C4-2B (cell line): ENCODE measurements around the gene NAA25.

Source experiments
- H3K27ac ChIP-seq: fragments of 450-650 bp; 2 replicates; pipeline ENCODE4 v1.5.1; 2017
- ZFX ChIP-seq: fragments of 450-650 bp; IDR thresholded peaks from 2 replicates; pipeline ENCODE4 v1.6.1; 2017
- TF ChIP-seq, protein P1 (sequence below): fragments of 450-650 bp; conservative IDR thresholded peaks from 2 replicates; pipeline ENCODE4 v1.5.1; 2017; ENCODE audit warnings: mild to moderate bottlenecking

The NAA25 gene

GRCh38 chr12:112108202-112109079 is at the start of gene NAA25:
TSS of gene NAA25 (minus strand) at chr12:112108783. CDS start at chr12:112108773, 10 bp downstream.
- TF ChIP-seq, protein P1, sequence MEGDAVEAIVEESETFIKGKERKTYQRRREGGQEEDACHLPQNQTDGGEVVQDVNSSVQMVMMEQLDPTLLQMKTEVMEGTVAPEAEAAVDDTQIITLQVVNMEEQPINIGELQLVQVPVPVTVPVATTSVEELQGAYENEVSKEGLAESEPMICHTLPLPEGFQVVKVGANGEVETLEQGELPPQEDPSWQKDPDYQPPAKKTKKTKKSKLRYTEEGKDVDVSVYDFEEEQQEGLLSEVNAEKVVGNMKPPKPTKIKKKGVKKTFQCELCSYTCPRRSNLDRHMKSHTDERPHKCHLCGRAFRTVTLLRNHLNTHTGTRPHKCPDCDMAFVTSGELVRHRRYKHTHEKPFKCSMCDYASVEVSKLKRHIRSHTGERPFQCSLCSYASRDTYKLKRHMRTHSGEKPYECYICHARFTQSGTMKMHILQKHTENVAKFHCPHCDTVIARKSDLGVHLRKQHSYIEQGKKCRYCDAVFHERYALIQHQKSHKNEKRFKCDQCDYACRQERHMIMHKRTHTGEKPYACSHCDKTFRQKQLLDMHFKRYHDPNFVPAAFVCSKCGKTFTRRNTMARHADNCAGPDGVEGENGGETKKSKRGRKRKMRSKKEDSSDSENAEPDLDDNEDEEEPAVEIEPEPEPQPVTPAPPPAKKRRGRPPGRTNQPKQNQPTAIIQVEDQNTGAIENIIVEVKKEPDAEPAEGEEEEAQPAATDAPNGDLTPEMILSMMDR: no peak
- peak; percentile 100 for TF ChIP-seq ZFX
- peak within 1 kb of the TSS; percentile 83 for H3K27ac ChIP-seq

DNA sequence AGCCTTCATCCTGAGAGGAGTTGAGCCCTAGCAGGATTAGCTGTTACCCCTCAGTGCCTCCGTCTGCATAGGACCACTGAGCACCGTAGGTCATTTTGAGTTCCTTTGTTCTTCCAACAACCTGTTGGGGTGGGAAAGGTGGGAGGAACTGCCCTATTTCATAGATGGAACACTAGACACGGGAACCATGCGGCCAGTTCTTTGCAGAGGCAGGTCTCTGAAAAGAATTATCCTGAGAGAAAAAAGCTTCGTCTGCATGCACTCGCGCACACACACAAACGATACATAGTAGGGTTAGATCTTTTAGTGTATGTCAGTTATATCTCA is 45.3 kb upstream of the NAA25 start:
- no peak for TF ChIP-seq ZFX
- TF ChIP-seq, protein P1: no peak
- H3K27ac ChIP-seq: no peak overlapping the region

GRCh38 chr12:112153181-112153892 is 44.8 kb upstream of the NAA25 start:
- TF ChIP-seq, protein P1: no peak
- TF ChIP-seq ZFX: no peak
- no peak overlapping the region for H3K27ac ChIP-seq

DNA sequence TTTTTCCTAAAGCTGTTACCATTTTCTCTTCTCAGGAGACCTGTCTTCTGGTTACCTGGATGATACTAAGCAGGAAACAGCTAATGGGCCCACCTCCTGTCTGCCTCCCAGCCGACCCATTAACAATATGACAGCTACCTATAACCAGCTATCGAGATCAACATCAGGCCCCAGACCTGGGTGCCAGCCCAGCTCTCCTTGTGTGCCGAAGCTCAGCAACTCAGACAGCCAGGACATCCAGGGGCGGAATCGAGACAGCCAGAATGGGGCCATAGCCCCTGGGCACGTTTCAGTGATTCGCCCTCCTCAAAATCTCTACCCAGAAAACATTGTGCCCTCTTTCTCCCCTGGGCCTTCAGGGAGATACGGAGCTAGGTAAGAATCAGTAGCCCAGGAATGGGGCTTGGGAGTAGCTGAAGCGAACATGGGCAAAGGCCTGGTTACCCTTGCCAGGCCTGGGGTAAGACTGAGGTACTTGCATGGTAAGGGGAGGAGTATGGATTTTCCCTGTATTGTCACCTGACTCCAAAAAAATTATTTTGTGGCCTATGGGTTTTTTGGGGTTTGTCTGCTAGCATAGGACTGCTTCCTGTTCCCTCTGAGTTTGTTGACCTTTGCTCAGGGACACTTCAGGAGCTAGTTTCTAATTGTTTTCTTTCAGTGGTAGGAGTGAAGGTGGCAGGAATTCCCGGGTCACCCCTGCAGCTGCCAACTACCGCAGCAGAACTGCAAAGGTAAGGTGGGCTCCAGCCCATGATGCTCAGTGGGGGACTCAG is 43.4 kb upstream of the NAA25 start:
- H3K27ac ChIP-seq: no peak overlapping the region
- TF ChIP-seq, protein P1: no peak
- TF ChIP-seq ZFX: no peak

GRCh38 chr12:112149596-112149995 is 41.0 kb upstream of the NAA25 start:
- no peak overlapping the region for H3K27ac ChIP-seq
- TF ChIP-seq ZFX: no peak
- TF ChIP-seq, protein P1: no peak

GRCh38 chr12:112148031-112148513 is 39.5 kb upstream of the NAA25 start:
- TF ChIP-seq ZFX: no peak
- TF ChIP-seq, protein P1: no peak
- H3K27ac ChIP-seq: no peak overlapping the region
